ENCODE results near the gene DACT3. TPM values are rescaled to one million over a fixed set of nuclear protein-coding genes. Genes with fewer than 3 reads are reported as not detected.

DACT3 gene
- total RNA-seq, 1 donor from 2014 or later = 3.4 TPM

DNA sequence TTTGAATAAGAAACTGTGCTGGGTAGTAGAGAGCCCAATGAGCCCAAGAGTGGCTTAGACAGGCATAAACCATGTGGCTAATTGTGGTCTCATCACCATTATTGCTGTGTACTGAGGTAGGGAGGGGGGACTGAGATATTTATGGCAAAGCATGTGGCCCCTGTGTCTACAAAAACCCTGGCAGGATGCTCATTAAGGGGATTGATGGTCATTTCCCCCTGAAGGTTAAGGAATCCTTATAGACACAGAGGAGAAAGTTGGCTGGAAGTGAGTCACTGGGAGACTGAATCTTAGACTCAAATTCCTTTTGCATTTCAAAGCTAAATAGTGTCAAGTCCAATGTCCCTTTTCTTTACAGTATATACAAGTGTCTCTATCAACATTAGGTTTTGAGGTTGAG, 9.8 kb upstream of the DACT3 start:
- DNase-seq (ENCODE audit: low spot score) = no peak

DNA sequence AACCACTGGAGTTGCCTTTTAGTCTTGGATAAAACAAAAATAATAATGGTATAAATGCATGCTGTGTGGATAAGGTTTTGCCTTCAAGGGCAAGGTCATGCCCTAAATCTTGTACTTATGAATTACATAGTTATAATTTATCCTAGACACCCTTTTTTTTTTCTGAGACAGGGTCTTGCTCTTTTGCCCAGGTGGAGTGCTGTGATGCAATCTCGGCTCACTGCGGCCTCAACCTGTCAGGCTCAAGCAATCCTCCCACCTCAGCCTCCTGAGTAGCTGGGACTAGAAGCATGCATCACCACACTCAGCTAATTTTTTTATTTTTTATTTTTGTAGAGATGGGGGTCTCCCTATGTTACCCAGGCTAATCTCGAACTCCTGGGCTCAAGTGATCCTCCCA, 7.7 kb upstream of the DACT3 start:
- no peak for DNase-seq (ENCODE audit: low spot score)

DNA sequence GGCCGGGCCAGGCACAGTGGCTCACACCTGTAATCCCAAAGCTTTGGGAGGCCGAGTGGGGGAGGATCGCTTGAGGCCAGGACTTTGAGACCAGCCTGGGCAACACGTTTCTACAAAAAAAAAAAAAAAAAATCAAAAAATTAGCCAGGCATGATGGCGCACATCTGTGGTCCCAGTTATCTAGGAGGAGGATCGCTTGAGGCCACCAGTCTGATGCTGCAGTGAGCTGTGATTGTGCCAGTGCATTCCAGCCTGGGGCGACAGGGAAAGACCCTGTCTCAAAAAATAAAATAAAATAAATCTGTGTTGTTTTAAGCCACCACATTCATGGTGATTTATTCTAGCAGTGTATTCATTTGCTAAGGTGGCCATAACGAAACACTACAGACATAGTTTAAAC, 4.1 kb upstream of the DACT3 start:
- DNase-seq (ENCODE audit: low spot score) = no peak

DNA sequence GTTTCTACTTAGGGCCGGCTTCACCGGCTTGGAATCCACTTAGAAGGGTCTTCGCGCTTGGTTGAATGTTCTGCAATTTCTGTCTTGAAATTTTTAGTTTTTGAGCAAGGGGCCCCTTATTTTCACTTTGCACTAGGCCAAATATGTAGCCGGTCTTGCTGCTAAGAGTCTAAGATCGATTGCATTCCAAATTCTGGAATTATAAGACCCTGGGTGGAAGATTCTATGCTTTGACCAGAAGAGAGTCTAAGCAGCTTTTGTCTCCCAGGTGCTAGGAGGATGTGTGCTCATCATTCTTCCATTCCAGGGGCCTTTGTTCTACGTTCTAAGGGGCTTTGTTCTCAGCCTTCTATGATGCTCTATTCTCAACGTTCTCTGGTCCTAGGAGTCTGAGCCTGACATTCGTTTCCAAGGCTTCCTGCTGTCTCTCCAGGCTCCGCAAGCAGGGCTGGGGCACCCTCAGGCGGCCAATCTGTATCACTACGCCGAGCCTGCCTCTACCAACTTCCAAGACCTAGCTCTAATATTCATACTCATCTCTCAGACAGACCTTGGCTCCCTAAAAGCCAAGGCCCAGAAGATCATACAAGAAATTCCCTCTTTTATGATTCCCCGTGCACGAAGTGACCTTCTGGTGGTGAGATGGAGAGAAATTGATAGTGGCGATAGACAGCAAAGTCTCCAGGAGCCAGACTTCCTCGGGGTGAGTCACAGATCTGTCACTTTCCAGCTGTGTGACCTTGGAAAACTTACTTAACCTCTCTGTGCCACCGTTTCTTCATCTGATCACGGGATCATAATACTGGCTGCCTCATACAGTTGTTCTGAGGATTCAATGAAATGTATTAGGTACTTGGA, 982 bp upstream of the DACT3 start:
- DNase-seq (ENCODE audit: low spot score) = no peak

DNA sequence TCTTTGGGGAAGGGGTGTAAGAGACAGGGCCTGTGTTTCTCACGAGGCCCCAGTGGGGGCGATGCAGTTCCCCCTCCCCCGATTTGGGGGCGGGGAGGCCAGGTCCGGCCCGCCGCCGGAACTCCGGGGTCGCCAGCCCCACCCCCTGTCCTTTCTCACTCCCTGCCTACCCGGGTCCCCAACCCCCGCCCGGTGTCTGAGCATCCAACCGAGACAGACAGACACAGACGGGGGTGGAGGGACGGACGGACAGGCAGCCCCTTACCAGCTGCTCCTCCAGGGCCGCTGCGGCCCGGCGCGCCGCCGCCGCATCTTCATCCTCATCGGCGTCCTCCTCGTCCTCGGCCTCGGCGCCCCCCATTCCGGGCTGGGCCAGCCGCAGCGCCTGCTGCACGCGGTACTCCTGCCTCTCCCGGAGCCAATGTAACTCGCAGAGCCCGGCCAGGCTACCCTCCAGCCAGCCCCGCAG, 397 bp downstream of the DACT3 start:
- DNase-seq (ENCODE audit: low spot score) = no peak

GRCh38 chr19:46660008-46660517, 919 bp downstream of the DACT3 start:
- DNase-seq (ENCODE audit: low spot score) = no peak

DNA sequence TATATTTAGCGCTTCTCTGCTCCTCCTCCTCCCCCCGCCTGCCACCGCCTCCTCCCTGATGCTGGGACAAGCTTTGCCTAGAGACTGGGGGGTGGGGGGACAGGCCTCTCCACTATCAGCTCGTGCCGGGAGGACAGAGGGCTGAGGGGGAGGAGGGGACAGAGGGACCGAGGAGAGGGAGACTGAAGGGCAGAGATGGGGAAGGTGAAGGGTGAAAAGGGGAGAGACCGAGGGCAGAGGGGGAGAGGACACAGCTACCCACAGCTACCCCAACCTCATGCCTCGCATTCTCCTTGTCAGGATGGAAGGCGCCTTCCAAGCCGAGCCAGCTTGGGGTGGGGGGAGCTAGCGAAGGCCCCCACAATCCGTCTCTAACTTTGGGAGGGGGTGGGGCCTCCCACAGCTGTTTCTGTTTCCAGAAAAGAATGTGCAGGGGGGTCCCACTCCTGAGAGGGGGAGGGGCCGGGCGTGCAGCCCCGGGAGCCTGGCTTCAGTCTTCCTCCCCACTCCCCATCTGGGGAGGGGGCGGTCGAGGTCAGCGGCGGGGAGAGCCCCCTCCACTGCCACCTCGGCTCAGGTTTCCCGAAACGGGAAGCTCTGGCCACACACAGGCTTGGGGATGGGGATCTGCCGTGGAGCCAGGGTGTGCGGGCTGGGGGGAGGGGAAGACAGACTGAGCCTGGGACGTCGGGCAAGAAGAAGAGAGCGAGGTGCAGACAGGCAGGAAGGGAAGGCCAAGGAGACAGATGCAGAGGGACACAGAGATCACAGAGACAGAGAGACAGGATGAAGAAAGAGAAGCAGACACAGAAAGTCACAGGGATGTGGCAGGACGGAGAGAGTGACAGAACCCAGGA, 1.6 kb downstream of the DACT3 start:
- DNase-seq (ENCODE audit: low spot score) = no peak

DNA sequence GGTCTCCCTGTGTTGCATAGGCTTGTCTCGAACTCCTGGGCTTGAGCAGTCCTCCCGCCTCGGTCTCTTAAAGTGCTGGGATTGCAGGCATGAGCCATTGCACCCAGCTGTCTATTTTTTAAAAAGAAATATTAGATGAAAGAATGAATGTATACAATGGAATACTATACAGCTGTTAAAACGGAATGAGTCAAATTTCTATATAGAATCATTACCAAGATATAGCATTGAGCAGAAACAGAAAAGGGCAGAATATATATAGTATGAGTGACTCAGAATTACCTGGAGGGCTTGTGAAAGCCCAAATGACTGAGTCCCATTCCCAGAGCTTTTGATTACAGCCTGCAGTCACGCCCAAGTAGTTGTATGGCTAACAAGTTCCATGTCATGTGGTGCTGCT, 4.4 kb downstream of the DACT3 start:
- DNase-seq (ENCODE audit: low spot score) = no peak

DNA sequence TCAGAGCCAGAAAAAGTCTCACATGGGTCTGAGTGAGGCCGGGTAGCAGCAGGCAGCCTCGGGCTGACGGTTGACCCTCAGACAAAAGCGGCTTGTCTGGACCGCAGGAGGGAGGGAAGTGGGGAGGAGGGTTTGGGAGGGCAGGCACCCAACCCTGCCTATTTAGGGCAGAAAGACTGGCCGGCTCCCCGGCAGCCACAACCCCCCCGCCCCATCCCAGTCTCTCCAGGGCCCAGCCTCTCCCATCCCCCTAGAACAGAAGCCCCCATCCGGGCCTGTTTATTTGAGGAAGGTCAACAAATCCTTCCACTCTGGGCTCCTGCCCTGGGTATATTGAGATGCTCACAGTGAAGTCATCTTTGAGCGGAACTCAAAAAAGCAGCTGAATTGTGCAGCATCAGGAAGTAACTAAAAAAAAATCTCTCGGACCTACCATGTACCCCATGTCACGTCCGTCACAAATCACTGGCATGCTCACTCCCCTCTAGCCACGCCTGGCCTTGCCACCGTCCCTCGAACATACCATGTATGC, 6.3 kb downstream of the DACT3 start:
- DNase-seq (ENCODE audit: low spot score) = no peak

DNA sequence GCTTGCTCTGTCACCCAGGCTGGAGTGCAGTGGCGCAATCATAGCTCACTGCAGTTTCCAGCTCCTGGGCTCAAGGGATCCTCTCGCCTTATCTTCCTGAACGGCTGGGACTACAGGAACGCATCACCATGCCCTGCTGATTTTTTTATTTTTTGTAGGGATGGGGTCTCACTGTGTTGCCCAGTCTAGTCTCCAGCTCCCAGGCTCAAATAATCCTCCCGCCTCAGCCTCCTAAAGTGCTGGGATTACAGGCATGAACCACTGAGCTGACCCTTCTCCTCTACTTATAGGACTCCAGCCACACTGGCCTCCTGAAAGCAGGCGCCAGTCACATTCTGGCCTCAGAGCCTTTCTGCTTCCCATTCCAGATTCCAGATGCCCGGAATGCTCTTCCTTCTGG, 10.5 kb downstream of the DACT3 start:
- no peak for DNase-seq (ENCODE audit: low spot score)

GRCh38 chr19:46648961-46649960, 11.7 kb downstream of the DACT3 start:
- DNase-seq (ENCODE audit: low spot score) = no peak

GRCh38 chr19:46648060-46648960, 12.7 kb downstream of the DACT3 start:
- no peak for DNase-seq (ENCODE audit: low spot score)

- DNase-seq (ENCODE audit: low spot score) = no peak
Observed at GRCh38 chr19:46646402-46646801, 14.6 kb downstream of the DACT3 start.

- no peak for DNase-seq (ENCODE audit: low spot score)
Observed at GRCh38 chr19:46644720-46645119, 16.3 kb downstream of the DACT3 start.

- DNase-seq (ENCODE audit: low spot score) = no peak
Observed at GRCh38 chr19:46640656-46641055, 20.3 kb downstream of the DACT3 start.

- no peak for DNase-seq (ENCODE audit: low spot score)
Observed at GRCh38 chr19:46639358-46640182, 21.4 kb downstream of the DACT3 start.

- DNase-seq (ENCODE audit: low spot score) = no peak
Observed at GRCh38 chr19:46637224-46637623, 23.8 kb downstream of the DACT3 start.

DNA sequence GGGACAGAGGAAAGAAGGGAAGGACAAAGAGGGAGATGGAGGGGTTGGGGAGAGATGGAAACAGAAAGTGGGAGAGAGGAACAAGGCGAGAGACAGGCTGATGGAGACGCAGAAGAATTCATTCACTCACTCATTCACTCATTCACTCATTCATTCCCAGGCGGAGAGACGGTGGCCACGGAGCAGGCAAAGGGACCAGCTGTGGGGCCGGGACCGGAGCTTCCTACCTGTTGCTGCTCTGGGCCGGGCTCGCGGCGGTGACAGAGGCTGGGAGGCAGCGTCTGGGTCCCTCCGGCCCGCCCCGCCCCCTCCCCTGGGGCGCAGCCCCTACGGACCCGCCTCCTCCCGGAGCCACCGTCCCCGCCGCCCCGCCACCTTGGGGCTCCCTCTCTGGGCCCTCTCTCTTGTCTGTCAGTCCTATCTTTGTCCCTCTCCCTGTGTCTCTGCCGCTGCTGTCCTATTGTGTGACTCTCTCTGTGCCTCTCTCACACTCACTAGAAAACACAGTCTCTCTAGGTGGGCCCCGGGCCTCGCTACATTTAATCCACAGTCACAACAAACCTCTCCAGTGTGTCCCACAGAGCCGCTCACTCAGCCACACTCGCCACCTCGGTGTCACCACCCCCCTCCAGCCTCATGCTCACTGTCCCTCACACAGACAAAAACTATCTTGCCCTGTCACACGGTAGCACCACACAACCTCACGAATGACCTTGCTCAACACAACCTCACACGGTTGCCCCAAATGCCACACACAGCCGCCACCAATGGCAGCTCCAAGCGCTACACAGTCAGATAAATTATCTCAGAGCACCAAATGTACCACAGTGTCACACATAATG, 24.8 kb downstream of the DACT3 start, which contains the start of gene GNG8:
TSS of gene GNG8 (minus strand) at position 283 of the 842 bp plus-strand sequence. CDS start 1,520 bp downstream, outside the sequence.
- DNase-seq (ENCODE audit: low spot score) = no peak
